ENCODE measurements around the gene RBM34. TPM values are rescaled to one million over a fixed set of nuclear protein-coding genes. Genes with fewer than 3 reads are reported as not detected.
"Not testable (repeated sequence)": the region's sequence is repeated elsewhere in the genome, so short reads cannot be mapped to it uniquely, and the experiment has no call there.

The RBM34 gene
- total RNA-seq, 4 donors from 2014 or later = 13.1 to 56.7 (median 29.7) TPM

- intact Hi-C loops (cut with DNase I; ENCODE audit: low total_unique reads) = no loop called here
- H3K4me1 ChIP-seq = no peaks in the 10 kb centered on the region
- in situ Hi-C loops (cut with MboI; ENCODE audit: low pct_ligation_motif_present in 1 of 4, low pct_unique_long_range_greater_than_20kb in 1 of 4, low sequenced_read_pairs in 3 of 4) = no loop called here
- H3K9me3 ChIP-seq = no peaks in the 10 kb centered on the region
- H3K27ac ChIP-seq = no peak overlapping the region
- H3K4me3 ChIP-seq = no peak overlapping the region
- H3K36me3 ChIP-seq = peaks cover 0 to 50% (median 12%) of the 10 kb centered on the region in 4 donors
- H3K27me3 ChIP-seq = no peaks in the 10 kb centered on the region
- no peak for DNase-seq
- no peak for TF ChIP-seq CTCF (IDR thresholded peaks at IDR 0.05)
- no peak for TF ChIP-seq POLR2A (IDR thresholded peaks at IDR 0.05)
- no peak for TF ChIP-seq EP300 (IDR thresholded peaks at IDR 0.05; ENCODE audit: low read depth)
- TF ChIP-seq POLR2AphosphoS5 (IDR thresholded peaks at IDR 0.05) = no peak
- WGBS, 2 donors (ENCODE audit: low coverage in 1 of 2) = 95 to 100% methylated on average over 3 of the region's 3 CpGs
These were observed 7.3 kb upstream of the RBM34 start for GRCh38 chr1:235168375-235168774.

- in situ Hi-C loops (cut with MboI; ENCODE audit: low pct_ligation_motif_present in 1 of 4, low pct_unique_long_range_greater_than_20kb in 1 of 4, low sequenced_read_pairs in 3 of 4) (no loop called here), intact Hi-C loops (cut with DNase I; ENCODE audit: low total_unique reads) (no loop called here)
- Histone ChIP-seq H3K27ac (peak overlapping the region; percentile 91 to 96 (median 92)), H3K27me3 (no peaks in the 10 kb centered on the region), H3K4me1 (peaks cover 8 to 43% (median 27%) of the 10 kb centered on the region in 4 donors), H3K9me3 (no peaks in the 10 kb centered on the region), H3K4me3 (peak overlapping the region; percentile 60 to 77 (median 66)), H3K36me3 (no peaks in the 10 kb centered on the region)
- TF ChIP-seq CTCF (IDR thresholded peaks at IDR 0.05) (no peak), EP300 (IDR thresholded peaks at IDR 0.05; ENCODE audit: low read depth) (no peak), POLR2A (IDR thresholded peaks at IDR 0.05) (no peak), POLR2AphosphoS5 (IDR thresholded peaks at IDR 0.05) (no peak)
- 50 to 65% methylated on average over 8 to 21 of the region's 21 CpGs for WGBS, 2 donors (ENCODE audit: low coverage in 1 of 2)
- no peak for DNase-seq
These were observed 756 bp upstream of the RBM34 start for GRCh38 chr1:235161685-235162327.

- TF ChIP-seq POLR2AphosphoS5 (IDR thresholded peaks at IDR 0.05) = no peak
- no peak for TF ChIP-seq EP300 (IDR thresholded peaks at IDR 0.05; ENCODE audit: low read depth)
- TF ChIP-seq POLR2A (IDR thresholded peaks at IDR 0.05) = no peak
- no peak for TF ChIP-seq CTCF (IDR thresholded peaks at IDR 0.05)
- H3K36me3 ChIP-seq = no peaks in the 10 kb centered on the region
- H3K4me1 ChIP-seq = peaks cover 8 to 54% (median 32%) of the 10 kb centered on the region in 4 donors
- no peaks in the 10 kb centered on the region for H3K9me3 ChIP-seq
- intact Hi-C loops (cut with DNase I; ENCODE audit: low total_unique reads) = no loop called here
- H3K27ac ChIP-seq = peak overlapping the region; percentile 91 to 96 (median 92)
- DNase-seq = no peak
- H3K4me3 ChIP-seq = peak overlapping the region; percentile 60 to 77 (median 66)
- in situ Hi-C loops (cut with MboI; ENCODE audit: low pct_ligation_motif_present in 1 of 4, low pct_unique_long_range_greater_than_20kb in 1 of 4, low sequenced_read_pairs in 3 of 4) = no loop called here
- 7 to 17% methylated on average over 6 to 14 of the region's 14 CpGs for WGBS, 2 donors (ENCODE audit: low coverage in 1 of 2)
- no peaks in the 10 kb centered on the region for H3K27me3 ChIP-seq
These were observed 580 bp downstream of the RBM34 start for GRCh38 chr1:235160383-235160956.

- H3K9me3 ChIP-seq; H3K36me3 ChIP-seq; intact Hi-C loops (cut with DNase I; ENCODE audit: low total_unique reads); DNase-seq; H3K27me3 ChIP-seq; in situ Hi-C loops (cut with MboI; ENCODE audit: low pct_ligation_motif_present in 1 of 4, low pct_unique_long_range_greater_than_20kb in 1 of 4, low sequenced_read_pairs in 3 of 4): not testable (repeated sequence)
- H3K27ac ChIP-seq = peak overlapping the region in 1 of 4 donors; percentile 91
- peaks cover 8 to 54% (median 32%) of the 10 kb centered on the region in 4 donors for H3K4me1 ChIP-seq
- H3K4me3 ChIP-seq = peak overlapping the region in 2 of 4 donors; percentile 69 to 77
- 68 to 79% methylated on average over 4 to 9 of the region's 9 CpGs for WGBS, 2 donors (ENCODE audit: low coverage in 1 of 2)
These were observed 1.1 kb downstream of the RBM34 start for GRCh38 chr1:235159930-235160329.

- H3K27ac ChIP-seq; H3K9me3 ChIP-seq; H3K36me3 ChIP-seq; DNase-seq; intact Hi-C loops (cut with DNase I; ENCODE audit: low total_unique reads); H3K4me3 ChIP-seq; in situ Hi-C loops (cut with MboI; ENCODE audit: low pct_ligation_motif_present in 1 of 4, low pct_unique_long_range_greater_than_20kb in 1 of 4, low sequenced_read_pairs in 3 of 4); H3K27me3 ChIP-seq: not testable (repeated sequence)
- H3K4me1 ChIP-seq = peaks cover 8 to 54% (median 32%) of the 10 kb centered on the region in 4 donors
- WGBS, 2 donors (ENCODE audit: low coverage in 1 of 2) = 93 to 95% methylated on average over 8 to 9 of the region's 9 CpGs
These were observed 1.8 kb downstream of the RBM34 start for GRCh38 chr1:235159284-235159683.

All from transverse colon (tissue), 4 donors.